Left ventricle myocardium inferior (tissue), 1 donor: ENCODE data around the gene LYPD1. TPM values are rescaled to one million over a fixed set of nuclear protein-coding genes. Genes with fewer than 3 reads are reported as not detected.

Source experiments
- DNase-seq: peaks from one replicate; pipeline ENCODE4 v3.0.0-alpha.2; 2020
- H3K27ac ChIP-seq: fragments of 200-600 bp; replicated peaks from 2 replicates; pipeline ENCODE4 v1.8.0; 2021
- H3K27me3 ChIP-seq: fragments of 200-600 bp; 2 replicates; pipeline ENCODE4 v1.8.0; 2021; ENCODE audit warnings: low read depth
- H3K36me3 ChIP-seq: fragments of 200-600 bp; 2 replicates; pipeline ENCODE4 v1.8.0; 2021
- H3K4me1 ChIP-seq: fragments of 200-600 bp; 2 replicates; pipeline ENCODE4 v1.8.0; 2021
- H3K4me3 ChIP-seq: fragments of 200-600 bp; 2 replicates; pipeline ENCODE4 v1.8.0; 2021; ENCODE audit warnings: mild to moderate bottlenecking, moderate library complexity
- H3K9me3 ChIP-seq: fragments of 200-600 bp; replicated peaks from 2 replicates; pipeline ENCODE4 v1.8.0; 2021
- intact Hi-C: fragments of 100-400 bp; cut with micrococcal nuclease; formaldehyde crosslinking; loops from one replicate; pipeline ENCODE4 v1.11.0; 2022
- total RNA-seq: library from RNA; stranded (reverse); fragmentation: NEBNext Ultra II Directional; extraction: Animal tissue kit (Norgen Biotek cat#: 25700); gene quantifications from one replicate; pipeline ENCODE4 v1.2.1, GENCODE V29; 2021
- TF ChIP-seq, protein P1 (sequence below): fragments of 200-600 bp; IDR thresholded peaks from 2 replicates; pipeline ENCODE4 v1.8.0; 2021; ENCODE audit warnings: antibody characterized with exemption, mild to moderate bottlenecking, borderline replicate concordance
- donor health status: DM: no; HTN: yes; CAD: no; lungs with severe emphysema.

The LYPD1 gene
- total RNA-seq, 1 donor from 2014 or later, result not detected

GRCh38 chr2:132638313-132639040 is 31.5 kb downstream of the LYPD1 start:
- TF ChIP-seq, protein P1, sequence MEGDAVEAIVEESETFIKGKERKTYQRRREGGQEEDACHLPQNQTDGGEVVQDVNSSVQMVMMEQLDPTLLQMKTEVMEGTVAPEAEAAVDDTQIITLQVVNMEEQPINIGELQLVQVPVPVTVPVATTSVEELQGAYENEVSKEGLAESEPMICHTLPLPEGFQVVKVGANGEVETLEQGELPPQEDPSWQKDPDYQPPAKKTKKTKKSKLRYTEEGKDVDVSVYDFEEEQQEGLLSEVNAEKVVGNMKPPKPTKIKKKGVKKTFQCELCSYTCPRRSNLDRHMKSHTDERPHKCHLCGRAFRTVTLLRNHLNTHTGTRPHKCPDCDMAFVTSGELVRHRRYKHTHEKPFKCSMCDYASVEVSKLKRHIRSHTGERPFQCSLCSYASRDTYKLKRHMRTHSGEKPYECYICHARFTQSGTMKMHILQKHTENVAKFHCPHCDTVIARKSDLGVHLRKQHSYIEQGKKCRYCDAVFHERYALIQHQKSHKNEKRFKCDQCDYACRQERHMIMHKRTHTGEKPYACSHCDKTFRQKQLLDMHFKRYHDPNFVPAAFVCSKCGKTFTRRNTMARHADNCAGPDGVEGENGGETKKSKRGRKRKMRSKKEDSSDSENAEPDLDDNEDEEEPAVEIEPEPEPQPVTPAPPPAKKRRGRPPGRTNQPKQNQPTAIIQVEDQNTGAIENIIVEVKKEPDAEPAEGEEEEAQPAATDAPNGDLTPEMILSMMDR, result no peak
- no peaks in the 10 kb centered on the region for H3K9me3 ChIP-seq
- H3K36me3 ChIP-seq, result no peaks in the 10 kb centered on the region
- H3K27me3 ChIP-seq, result no peaks in the 10 kb centered on the region
- intact Hi-C loops, result no loop called here
- H3K4me3 ChIP-seq, result no peak overlapping the region
- no peak overlapping the region for H3K27ac ChIP-seq
- peaks cover 15% of the 10 kb centered on the region for H3K4me1 ChIP-seq
- no peak for DNase-seq

GRCh38 chr2:132636346-132636745 is 33.7 kb downstream of the LYPD1 start:
- H3K27ac ChIP-seq, result no peak overlapping the region
- no peak for DNase-seq

GRCh38 chr2:132633635-132634034 is 36.4 kb downstream of the LYPD1 start:
- Histone ChIP-seq H3K4me3 (no peak overlapping the region), H3K27me3 (no peaks in the 10 kb centered on the region), H3K36me3 (no peaks in the 10 kb centered on the region), H3K4me1 (peaks cover 7% of the 10 kb centered on the region), H3K9me3 (no peaks in the 10 kb centered on the region), H3K27ac (no peak overlapping the region)
- TF ChIP-seq, protein P1, result no peak
- DNase-seq, result no peak
- intact Hi-C loops, result no loop called here

More at GRCh38 chr2:132636346-132636745, 33.7 kb downstream of the LYPD1 start:
- Histone ChIP-seq H3K9me3 (no peaks in the 10 kb centered on the region), H3K4me1 (peaks cover 7% of the 10 kb centered on the region), H3K27me3 (no peaks in the 10 kb centered on the region), H3K4me3 (no peak overlapping the region), H3K36me3 (no peaks in the 10 kb centered on the region)
- TF ChIP-seq, protein P1, result no peak
- intact Hi-C loops, result no loop called here

- intact Hi-C loops, result no loop called here
- Histone ChIP-seq H3K27ac (no peak overlapping the region), H3K9me3 (no peaks in the 10 kb centered on the region), H3K4me1 (peaks cover 7% of the 10 kb centered on the region), H3K27me3 (peaks cover 6% of the 10 kb centered on the region), H3K36me3 (no peaks in the 10 kb centered on the region), H3K4me3 (no peak overlapping the region)
- TF ChIP-seq, protein P1, result no peak
- no peak for DNase-seq
Measured at GRCh38 chr2:132632000-132632649, 37.9 kb downstream of the LYPD1 start.

GRCh38 chr2:132627536-132627935 is 42.5 kb downstream of the LYPD1 start:
- H3K27me3 ChIP-seq, result peaks cover 6% of the 10 kb centered on the region
- H3K27ac ChIP-seq, result no peak overlapping the region
- DNase-seq, result no peak
- H3K36me3 ChIP-seq, result no peaks in the 10 kb centered on the region
- TF ChIP-seq, protein P1, result no peak
- H3K4me1 ChIP-seq, result no peaks in the 10 kb centered on the region
- no peaks in the 10 kb centered on the region for H3K9me3 ChIP-seq
- no peak overlapping the region for H3K4me3 ChIP-seq
- intact Hi-C loops, result no loop called here
